ENCODE measurements around the gene LIN7B. TPM values are rescaled to one million over a fixed set of nuclear protein-coding genes. Genes with fewer than 3 reads are reported as not detected.

The LIN7B gene
- total and polyA plus RNA-seq, 2 of the 13 experiments (the other 11 are each of a cell fraction or from before 2014, with no cell fraction given), result 5.3 to 7.6 TPM

DNA sequence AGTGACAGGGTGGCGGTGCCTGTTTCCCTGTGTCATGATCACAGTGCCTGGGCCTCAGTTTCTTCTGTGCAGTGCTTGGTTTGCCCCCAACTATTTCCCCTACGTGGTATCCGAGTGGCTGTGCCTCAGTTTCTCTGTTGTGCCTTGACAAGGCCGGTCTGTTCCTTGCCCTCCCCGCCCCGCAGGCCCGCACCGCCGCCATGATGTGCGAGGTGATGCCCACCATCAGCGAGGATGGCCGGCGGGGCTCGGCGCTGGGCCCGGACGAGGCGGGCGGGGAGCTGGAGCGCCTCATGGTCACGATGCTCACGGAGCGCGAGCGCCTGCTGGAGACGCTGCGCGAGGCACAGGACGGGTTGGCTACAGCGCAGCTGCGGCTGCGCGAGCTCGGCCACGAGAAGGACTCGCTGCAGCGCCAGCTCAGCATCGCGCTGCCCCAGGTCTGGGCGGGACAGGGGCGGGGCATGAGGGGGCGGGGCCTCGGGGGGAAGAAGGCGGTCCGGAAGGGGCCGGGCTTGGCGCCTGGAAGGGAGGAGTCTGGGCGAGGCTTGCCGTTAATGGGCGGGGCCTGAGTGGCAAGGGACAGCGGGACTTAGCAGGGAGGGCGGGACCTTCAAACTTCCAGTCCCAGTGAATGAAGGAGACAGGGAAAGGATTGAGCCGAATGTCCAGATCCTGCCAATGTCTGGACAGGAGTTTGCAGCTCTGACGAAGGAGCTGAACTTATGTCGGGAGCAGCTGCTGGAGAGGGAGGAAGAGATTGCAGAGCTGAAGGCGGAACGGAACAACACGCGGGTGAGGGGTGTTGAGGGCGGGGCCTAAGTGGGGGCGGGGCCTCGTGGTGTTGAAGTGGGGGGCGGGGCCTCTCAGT is 13.7 kb downstream of the LIN7B start (continued):
- TF ChIP-seq, protein P1, sequence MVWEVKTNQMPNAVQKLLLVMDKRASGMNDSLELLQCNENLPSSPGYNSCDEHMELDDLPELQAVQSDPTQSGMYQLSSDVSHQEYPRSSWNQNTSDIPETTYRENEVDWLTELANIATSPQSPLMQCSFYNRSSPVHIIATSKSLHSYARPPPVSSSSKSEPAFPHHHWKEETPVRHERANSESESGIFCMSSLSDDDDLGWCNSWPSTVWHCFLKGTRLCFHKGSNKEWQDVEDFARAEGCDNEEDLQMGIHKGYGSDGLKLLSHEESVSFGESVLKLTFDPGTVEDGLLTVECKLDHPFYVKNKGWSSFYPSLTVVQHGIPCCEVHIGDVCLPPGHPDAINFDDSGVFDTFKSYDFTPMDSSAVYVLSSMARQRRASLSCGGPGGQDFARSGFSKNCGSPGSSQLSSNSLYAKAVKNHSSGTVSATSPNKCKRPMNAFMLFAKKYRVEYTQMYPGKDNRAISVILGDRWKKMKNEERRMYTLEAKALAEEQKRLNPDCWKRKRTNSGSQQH (CRISPR knock-in tag; IDR thresholded peaks at IDR 0.05; ENCODE audit: low read depth), result peak; percentile 100
- TF ChIP-seq ZNF460 (CRISPR knock-in tag; IDR thresholded peaks at IDR 0.05; ENCODE audit: borderline replicate concordance) (peak; percentile 20; the same call in 1 of the 2 replicates), STAT6 (CRISPR knock-in tag; IDR thresholded peaks at IDR 0.05; ENCODE audit: borderline replicate concordance) (no peak), CENPT (CRISPR knock-in tag; IDR thresholded peaks at IDR 0.05; ENCODE audit: low read depth) (peak; percentile 99), ZNF740 (CRISPR knock-in tag; IDR thresholded peaks at IDR 0.05) (peak; percentile 89; the same call in 1 of the 2 replicates), TARDBP (CRISPR knock-in tag; IDR thresholded peaks at IDR 0.05) (peak; percentile 95), NRL (CRISPR knock-in tag; IDR thresholded peaks at IDR 0.05; ENCODE audit: borderline replicate concordance) (peak; percentile 100), NBN (conservative IDR thresholded peaks at IDR 0.05) (no peak), MAX (IDR thresholded peaks at IDR 0.05) (peak; percentile 100), TBP (CRISPR knock-in tag; IDR thresholded peaks at IDR 0.05) (no peak), SKI (IDR thresholded peaks at IDR 0.05; ENCODE audit: partially characterized antibody) (no peak), POLR2AphosphoS5 (IDR thresholded peaks at IDR 0.05; ENCODE audit: low read depth, low read length) (peak; percentile 48; the same call in 1 of the 2 replicates), SMAD9 (CRISPR knock-in tag; IDR thresholded peaks at IDR 0.05) (peak; percentile 99), ZBTB20 (CRISPR knock-in tag; IDR thresholded peaks at IDR 0.05; ENCODE audit: borderline replicate concordance, low read depth) (peak; percentile 82; the same call in 1 of the 2 replicates), ZNF790 (CRISPR knock-in tag; IDR thresholded peaks at IDR 0.05; ENCODE audit: borderline replicate concordance) (peak; percentile 98), SP4 (CRISPR knock-in tag; IDR thresholded peaks at IDR 0.05) (peak; percentile 94), NAIF1 (CRISPR knock-in tag; IDR thresholded peaks at IDR 0.05; ENCODE audit: borderline replicate concordance) (peak; percentile 89; the same call in 1 of the 2 replicates), POGZ (CRISPR knock-in tag; IDR thresholded peaks at IDR 0.05) (peak; percentile 23; the same call in 1 of the 2 replicates), HNRNPUL1 (IDR thresholded peaks at IDR 0.05; ENCODE audit: low read depth, low read length) (no peak), SMC3 (IDR thresholded peaks at IDR 0.05; ENCODE audit: low read length) (no peak), ZNF678 (CRISPR knock-in tag; IDR thresholded peaks at IDR 0.05) (peak; percentile 98; the same call in 1 of the 2 replicates), CAMTA2 (CRISPR knock-in tag; IDR thresholded peaks at IDR 0.05; ENCODE audit: borderline replicate concordance) (peak; percentile 83)
- TF ChIP-seq, protein P2, sequence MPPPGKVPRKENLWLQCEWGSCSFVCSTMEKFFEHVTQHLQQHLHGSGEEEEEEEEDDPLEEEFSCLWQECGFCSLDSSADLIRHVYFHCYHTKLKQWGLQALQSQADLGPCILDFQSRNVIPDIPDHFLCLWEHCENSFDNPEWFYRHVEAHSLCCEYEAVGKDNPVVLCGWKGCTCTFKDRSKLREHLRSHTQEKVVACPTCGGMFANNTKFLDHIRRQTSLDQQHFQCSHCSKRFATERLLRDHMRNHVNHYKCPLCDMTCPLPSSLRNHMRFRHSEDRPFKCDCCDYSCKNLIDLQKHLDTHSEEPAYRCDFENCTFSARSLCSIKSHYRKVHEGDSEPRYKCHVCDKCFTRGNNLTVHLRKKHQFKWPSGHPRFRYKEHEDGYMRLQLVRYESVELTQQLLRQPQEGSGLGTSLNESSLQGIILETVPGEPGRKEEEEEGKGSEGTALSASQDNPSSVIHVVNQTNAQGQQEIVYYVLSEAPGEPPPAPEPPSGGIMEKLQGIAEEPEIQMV (CRISPR knock-in tag; IDR thresholded peaks at IDR 0.05; ENCODE audit: low read depth), result peak; percentile 96

All from HepG2 (cell line).